Esophagus muscularis mucosa (tissue), 4 donors: ENCODE measurements around the gene UBE2E2. TPM values are rescaled to one million over a fixed set of nuclear protein-coding genes. Genes with fewer than 3 reads are reported as not detected.

Experiments used
- DNase-seq: peaks from one replicate; pipeline ENCODE4 v3.0.0-alpha.2; 2017; ENCODE audit errors: extremely low spot score
- H3K27ac ChIP-seq, 4 donors: fragments of 200-600 bp; sonication (generic); replicated peaks in 1 of 4; 1 replicate in 3 of 4; 2 replicates in 1 of 4; pipeline ENCODE4 v1.5.1; 2016 to 2019; ENCODE audit warnings: mild to moderate bottlenecking in 1 of 4
- H3K27me3 ChIP-seq, 4 donors: fragments of 200-600 bp; sonication (generic); one replicate each; pipeline versions ENCODE4 v1.5.1 to v1.6.0; 2016 to 2019
- H3K36me3 ChIP-seq, 4 donors: fragments of 200-600 bp; sonication (generic); one replicate each; pipeline ENCODE4 v1.5.1; 2016 to 2019
- H3K4me1 ChIP-seq, 4 donors: fragments of 200-600 bp; sonication (generic); one replicate each; pipeline ENCODE4 v1.5.1; 2016 to 2019
- H3K4me3 ChIP-seq, 4 donors: fragments of 200-600 bp; sonication (generic); 1 replicate in 2 of 4; 2 replicates in 2 of 4; pipeline ENCODE4 v1.5.1; 2016 to 2019; ENCODE audit warnings: mild to moderate bottlenecking in 4 of 4, moderate library complexity in 1 of 4
- H3K9me3 ChIP-seq, 4 donors: fragments of 200-600 bp; sonication (generic); 1 replicate in 3 of 4; 2 replicates in 1 of 4; pipeline ENCODE4 v1.5.1; 2016 to 2019
- EP300 ChIP-seq: sonication (generic); formaldehyde crosslinking; IDR thresholded peaks from one replicate; pipeline ENCODE4 v1.6.1; 2017; ENCODE audit warnings: antibody characterized with exemption
- POLR2A ChIP-seq: fragments of 450-650 bp; IDR thresholded peaks from one replicate; pipeline ENCODE4 v1.6.1; 2017; ENCODE audit warnings: antibody characterized with exemption, moderate library complexity, mild to moderate bottlenecking, low read depth
- POLR2AphosphoS5 ChIP-seq, 2 donors: sonication (generic); formaldehyde crosslinking; IDR thresholded peaks; one replicate each; pipeline ENCODE4 v1.6.1; 2017; ENCODE audit warnings: antibody characterized with exemption in 2 of 2
- WGBS: methylation state at CpG from one replicate; pipeline ENCODE4 v1.1.5; 2018; 5-methylcytosine and 5-hydroxymethylcytosine counted together
- intact Hi-C: fragments of 100-400 bp; cut with DNase I; formaldehyde crosslinking; loops from one replicate; pipeline ENCODE4 v1.15.1; 2023
- total RNA-seq, 4 donors: library from RNA; depleted of rRNA; stranded (reverse); fragments of >200 nt; gene quantifications; one replicate each; pipeline versions ENCODE4 v1.1.0 to v1.2.1, GENCODE V29; 2016
- TF ChIP-seq, protein P1 (sequence below), 3 experiments: fragments of 200-600 bp in 2 of 3; fragments of 450-650 bp in 1 of 3; sonication (generic) in 2 of 3; IDR thresholded peaks; one replicate each; pipeline ENCODE4 v1.5.1; 2017 to 2019; ENCODE audit warnings: antibody characterized with exemption in 3 of 3, mild to moderate bottlenecking in 2 of 3, moderate library complexity in 1 of 3

UBE2E2 gene
- total RNA-seq, 4 donors from 2014 or later, result 53.5 to 143 (median 90.3) TPM

DNA sequence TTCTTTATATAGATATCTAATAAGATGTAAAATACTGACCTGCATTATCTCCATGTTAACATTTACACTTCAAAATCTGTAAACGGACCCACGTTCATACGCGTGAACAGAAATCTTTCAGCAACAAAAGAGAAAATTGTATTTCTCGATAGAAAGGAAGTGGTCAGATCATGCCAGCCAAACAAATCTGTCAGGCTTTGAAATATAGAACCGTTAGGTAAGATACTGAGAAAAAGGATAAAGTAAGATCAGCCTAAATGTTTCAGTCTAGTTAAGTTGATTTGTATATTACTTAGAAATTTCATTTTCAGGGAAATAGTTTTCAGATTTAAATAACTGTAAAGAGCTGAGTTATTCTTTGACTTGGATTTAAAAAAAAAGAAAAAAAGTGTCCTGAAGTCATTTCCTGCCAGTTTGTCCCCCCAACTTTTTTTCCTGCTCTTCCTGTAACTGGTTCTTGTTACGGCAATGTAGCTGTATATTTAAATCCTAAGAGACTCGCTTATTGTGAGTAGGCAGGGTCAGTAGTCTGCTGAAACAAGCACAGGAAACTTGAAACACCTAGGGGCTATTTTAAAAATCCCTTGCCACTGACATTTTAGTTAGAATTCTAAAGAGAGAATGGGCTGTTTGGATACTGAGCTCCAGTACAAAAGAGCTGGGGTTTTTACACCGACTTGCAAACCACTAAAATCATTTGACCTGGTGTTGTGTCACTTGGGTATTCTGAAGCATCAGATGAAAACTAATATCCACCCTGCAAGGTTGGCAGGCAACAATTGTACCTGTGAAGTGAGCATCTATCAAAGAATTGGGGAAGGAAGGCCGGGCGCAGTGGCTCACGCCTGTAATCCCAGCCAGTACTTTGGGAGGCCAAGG lies 237.5 kb downstream of the UBE2E2 start:
- TF ChIP-seq EP300 (no peak), POLR2A (no peak), POLR2AphosphoS5 (IDR thresholded peaks at IDR 0.05) (no peak)
- TF ChIP-seq, protein P1, sequence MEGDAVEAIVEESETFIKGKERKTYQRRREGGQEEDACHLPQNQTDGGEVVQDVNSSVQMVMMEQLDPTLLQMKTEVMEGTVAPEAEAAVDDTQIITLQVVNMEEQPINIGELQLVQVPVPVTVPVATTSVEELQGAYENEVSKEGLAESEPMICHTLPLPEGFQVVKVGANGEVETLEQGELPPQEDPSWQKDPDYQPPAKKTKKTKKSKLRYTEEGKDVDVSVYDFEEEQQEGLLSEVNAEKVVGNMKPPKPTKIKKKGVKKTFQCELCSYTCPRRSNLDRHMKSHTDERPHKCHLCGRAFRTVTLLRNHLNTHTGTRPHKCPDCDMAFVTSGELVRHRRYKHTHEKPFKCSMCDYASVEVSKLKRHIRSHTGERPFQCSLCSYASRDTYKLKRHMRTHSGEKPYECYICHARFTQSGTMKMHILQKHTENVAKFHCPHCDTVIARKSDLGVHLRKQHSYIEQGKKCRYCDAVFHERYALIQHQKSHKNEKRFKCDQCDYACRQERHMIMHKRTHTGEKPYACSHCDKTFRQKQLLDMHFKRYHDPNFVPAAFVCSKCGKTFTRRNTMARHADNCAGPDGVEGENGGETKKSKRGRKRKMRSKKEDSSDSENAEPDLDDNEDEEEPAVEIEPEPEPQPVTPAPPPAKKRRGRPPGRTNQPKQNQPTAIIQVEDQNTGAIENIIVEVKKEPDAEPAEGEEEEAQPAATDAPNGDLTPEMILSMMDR (IDR thresholded peaks at IDR 0.05), result no peak
- intact Hi-C loops, result no loop called here
- Histone ChIP-seq H3K4me3 (no peak overlapping the region), H3K4me1 (no peaks in the 10 kb centered on the region), H3K9me3 (no peaks in the 10 kb centered on the region), H3K27me3 (no peaks in the 10 kb centered on the region), H3K36me3 (no peaks in the 10 kb centered on the region), H3K27ac (no peak overlapping the region)
- WGBS, result 80% methylated on average over 12 of the region's 12 CpGs
- no peak for DNase-seq

DNA sequence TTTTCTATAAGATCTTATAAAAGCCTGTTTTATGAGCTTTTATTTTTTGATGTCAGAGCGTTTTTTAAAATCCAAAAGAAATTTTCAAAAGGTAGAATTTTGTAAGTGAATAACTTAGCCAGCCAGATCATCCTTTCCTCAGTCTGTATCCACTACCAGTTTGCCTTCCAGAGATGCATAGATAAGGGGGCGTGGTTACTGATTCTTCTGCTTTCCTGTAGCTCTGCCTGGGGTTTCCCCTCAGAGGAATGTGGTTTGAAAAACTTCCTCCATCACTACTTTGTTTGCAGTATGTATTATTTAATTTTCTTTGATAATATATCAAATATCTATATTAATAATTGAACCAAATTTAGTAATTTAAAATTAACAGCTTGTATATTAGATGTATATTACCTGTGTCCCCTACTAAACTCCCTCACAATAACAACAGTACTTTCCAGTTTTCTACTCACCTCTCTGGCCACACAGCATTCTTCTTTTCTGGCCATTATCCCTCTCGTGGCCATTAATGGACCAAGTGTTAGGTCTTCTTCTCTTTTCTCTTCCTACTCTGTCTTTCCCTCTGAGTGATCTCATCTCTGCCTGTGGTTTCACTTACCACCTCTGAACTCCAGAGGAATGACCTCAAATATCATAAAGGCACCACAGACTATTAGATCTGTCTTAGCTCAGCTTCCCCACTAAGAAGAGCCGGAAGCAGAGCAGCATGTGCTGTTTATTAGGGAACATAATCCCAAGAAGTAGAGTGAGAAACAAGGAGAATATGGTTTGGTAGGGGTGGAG lies 239.7 kb downstream of the UBE2E2 start:
- TF ChIP-seq POLR2AphosphoS5 (IDR thresholded peaks at IDR 0.05), result no peak
- no peak for TF ChIP-seq EP300
- no peak for TF ChIP-seq POLR2A
- TF ChIP-seq, protein P1 (IDR thresholded peaks at IDR 0.05), result no peak
- no peak overlapping the region for H3K4me3 ChIP-seq
- H3K4me1 ChIP-seq, result peaks cover 0 to 11% (median 3%) of the 10 kb centered on the region in 4 donors
- DNase-seq, result no peak
- no peaks in the 10 kb centered on the region for H3K36me3 ChIP-seq
- no peak overlapping the region for H3K27ac ChIP-seq
- H3K27me3 ChIP-seq, result no peaks in the 10 kb centered on the region
- intact Hi-C loops, result no loop called here
- H3K9me3 ChIP-seq, result no peaks in the 10 kb centered on the region
- 80% methylated on average over 4 of the region's 4 CpGs for WGBS

DNA sequence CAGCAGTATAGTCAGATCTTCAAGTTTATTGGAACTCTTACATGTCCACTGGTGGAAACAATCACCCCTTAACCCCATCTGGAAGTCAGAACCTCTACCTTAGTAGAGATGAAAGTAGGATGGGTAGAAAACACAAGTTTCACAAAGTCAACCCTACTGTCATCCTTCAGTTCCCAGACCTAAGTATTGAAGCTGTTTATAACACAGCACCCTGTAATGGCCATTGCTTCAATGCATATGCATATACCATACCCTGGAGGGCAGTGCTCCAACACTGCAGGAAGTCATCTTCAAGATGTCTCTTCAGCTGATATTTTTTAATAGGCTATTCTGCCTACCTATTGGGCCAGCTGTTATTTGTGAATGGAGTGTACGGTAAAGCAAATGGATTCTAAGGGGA lies 241.3 kb downstream of the UBE2E2 start:
- no peak overlapping the region for H3K4me3 ChIP-seq
- intact Hi-C loops, result no loop called here
- DNase-seq, result no peak
- TF ChIP-seq POLR2AphosphoS5 (IDR thresholded peaks at IDR 0.05) (no peak), POLR2A (no peak), EP300 (no peak)
- TF ChIP-seq, protein P1 (IDR thresholded peaks at IDR 0.05), result no peak
- no peaks in the 10 kb centered on the region for H3K27me3 ChIP-seq
- WGBS, result 100% methylated on average over 1 of the region's 1 CpG
- H3K4me1 ChIP-seq, result peaks cover 0 to 27% (median 3%) of the 10 kb centered on the region in 4 donors
- no peaks in the 10 kb centered on the region for H3K9me3 ChIP-seq
- no peak overlapping the region for H3K27ac ChIP-seq
- no peaks in the 10 kb centered on the region for H3K36me3 ChIP-seq

DNA sequence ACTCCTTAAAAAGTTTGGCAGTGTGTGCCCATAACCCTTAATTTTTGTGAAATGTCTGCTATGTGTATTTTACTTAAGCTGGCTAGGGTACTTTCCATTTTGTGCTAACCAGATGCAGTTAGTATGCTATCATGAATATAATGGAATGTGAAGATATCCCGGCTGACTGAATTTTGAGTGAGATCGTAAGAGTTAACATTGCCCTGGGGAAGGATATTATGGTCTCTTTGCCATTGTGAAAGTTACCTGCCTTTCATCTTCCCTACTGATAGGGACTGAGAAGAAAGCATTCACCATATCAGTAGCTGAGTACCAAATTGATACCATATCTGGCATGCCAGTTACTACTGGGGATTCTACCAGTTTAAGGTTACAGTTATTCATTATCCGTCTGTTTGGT lies 243.2 kb downstream of the UBE2E2 start:
- peaks cover 0 to 27% (median 8%) of the 10 kb centered on the region in 4 donors for H3K4me1 ChIP-seq
- intact Hi-C loops, result no loop called here
- no peak for TF ChIP-seq POLR2A
- TF ChIP-seq, protein P1 (IDR thresholded peaks at IDR 0.05), result no peak
- no peak for TF ChIP-seq EP300
- TF ChIP-seq POLR2AphosphoS5 (IDR thresholded peaks at IDR 0.05), result no peak
- H3K27ac ChIP-seq, result no peak overlapping the region
- over 99% methylated on average over 3 of the region's 3 CpGs for WGBS
- H3K4me3 ChIP-seq, result no peak overlapping the region
- H3K36me3 ChIP-seq, result no peaks in the 10 kb centered on the region
- H3K9me3 ChIP-seq, result no peaks in the 10 kb centered on the region
- DNase-seq, result no peak
- no peaks in the 10 kb centered on the region for H3K27me3 ChIP-seq
